OCI-LY7 (cell line): ENCODE data around the gene TAPT1.

Source experiments
- CTCF ChIP-seq: fragments of 200-600 bp; sonication (generic); conservative IDR thresholded peaks from 2 replicates; pipeline ENCODE4 v1.5.1; 2014; ENCODE audit warnings: mild to moderate bottlenecking, antibody characterized with exemption, low read length, moderate library complexity, mixed read lengths
- EZH2phosphoT487 ChIP-seq: fragments of 200-600 bp; sonication (generic); IDR thresholded peaks from 2 replicates; pipeline ENCODE4 v1.6.1; 2018; ENCODE audit warnings: low read depth, borderline replicate concordance, mild to moderate bottlenecking, mixed run types, antibody characterized with exemption, low read length, moderate library complexity, mixed read lengths

- TF ChIP-seq CTCF = no peak
- TF ChIP-seq EZH2phosphoT487 = no peak
These were observed 43.0 kb upstream of the TAPT1 start for GRCh38 chr4:16269240-16269639.
